Stimulated activated naive CD8-positive, alpha-beta T cell treated with anti-CD3 and anti-CD28 coated beads, Interleukin-15, Interleukin-2, amounts not matched to agents 100 ng/mL and 50 ng/mL, for 24 hours (primary cell): ENCODE results near the gene SFT2D3.

Source experiments
- H3K27ac Mint-ChIP-seq: one replicate; pipeline ENCODE4 v1.8.0; 2021; ENCODE audit warnings: mild to moderate bottlenecking, mixed read lengths
- H3K27me3 Mint-ChIP-seq: one replicate; pipeline ENCODE4 v1.8.0; 2021; ENCODE audit warnings: mixed read lengths
- H3K36me3 Mint-ChIP-seq: one replicate; pipeline ENCODE4 v1.8.0; 2021; ENCODE audit warnings: low read depth, mixed read lengths
- H3K4me1 Mint-ChIP-seq: one replicate; pipeline ENCODE4 v1.8.0; 2021; ENCODE audit warnings: low read depth, mixed read lengths
- H3K4me3 Mint-ChIP-seq: one replicate; pipeline ENCODE4 v1.8.0; 2021; ENCODE audit warnings: mild to moderate bottlenecking, mixed read lengths
- H3K9me3 Mint-ChIP-seq: one replicate; pipeline ENCODE4 v1.8.0; 2021; ENCODE audit warnings: mixed read lengths

The SFT2D3 gene

GRCh38 chr2:127673291-127674069, 27.8 kb upstream of the SFT2D3 start:
- no peak overlapping the region for H3K27ac Mint-ChIP-seq
- no peak overlapping the region for H3K4me3 Mint-ChIP-seq
- no peaks in the 10 kb centered on the region for H3K36me3 Mint-ChIP-seq
- peaks cover 65% of the 10 kb centered on the region for H3K27me3 Mint-ChIP-seq
- no peaks in the 10 kb centered on the region for H3K9me3 Mint-ChIP-seq
- H3K4me1 Mint-ChIP-seq, result peaks cover 6% of the 10 kb centered on the region

GRCh38 chr2:127674241-127675209, 26.8 kb upstream of the SFT2D3 start:
- Mint-ChIP-seq H3K4me3 (peak overlapping the region; percentile 77), H3K9me3 (no peaks in the 10 kb centered on the region), H3K27ac (no peak overlapping the region), H3K27me3 (peaks cover 61% of the 10 kb centered on the region), H3K4me1 (peaks cover 6% of the 10 kb centered on the region), H3K36me3 (no peaks in the 10 kb centered on the region)

- no peaks in the 10 kb centered on the region for H3K9me3 Mint-ChIP-seq
- H3K36me3 Mint-ChIP-seq, result no peaks in the 10 kb centered on the region
- no peak within 1 kb of the TSS for H3K27ac Mint-ChIP-seq
- H3K4me3 Mint-ChIP-seq, result peak within 1 kb of the TSS; percentile 77
- H3K27me3 Mint-ChIP-seq, result peaks cover 51% of the 10 kb centered on the region
- peaks cover 6% of the 10 kb centered on the region for H3K4me1 Mint-ChIP-seq
Observed at GRCh38 chr2:127675331-127676261, 25.7 kb upstream of the SFT2D3 start, which contains the start of gene LIMS2. Gene LIMS2, minus strand, starts transcription at chr2:127675530. Its CDS starts 506 bp downstream, at chr2:127675024.

- H3K4me3 Mint-ChIP-seq, result no peak overlapping the region
- H3K4me1 Mint-ChIP-seq, result peaks cover 6% of the 10 kb centered on the region
- H3K27me3 Mint-ChIP-seq, result peaks cover 45% of the 10 kb centered on the region
- H3K27ac Mint-ChIP-seq, result no peak overlapping the region
- no peaks in the 10 kb centered on the region for H3K9me3 Mint-ChIP-seq
- no peaks in the 10 kb centered on the region for H3K36me3 Mint-ChIP-seq
Observed at GRCh38 chr2:127676906-127677305, 24.4 kb upstream of the SFT2D3 start.

GRCh38 chr2:127678531-127678930, 22.8 kb upstream of the SFT2D3 start:
- Mint-ChIP-seq H3K4me3 (no peak overlapping the region), H3K4me1 (peaks cover 6% of the 10 kb centered on the region), H3K27me3 (peaks cover 35% of the 10 kb centered on the region), H3K36me3 (no peaks in the 10 kb centered on the region), H3K27ac (no peak overlapping the region), H3K9me3 (no peaks in the 10 kb centered on the region)

- no peak overlapping the region for H3K4me3 Mint-ChIP-seq
- H3K4me1 Mint-ChIP-seq, result peaks cover 6% of the 10 kb centered on the region
- no peak overlapping the region for H3K27ac Mint-ChIP-seq
- H3K36me3 Mint-ChIP-seq, result no peaks in the 10 kb centered on the region
- peaks cover 30% of the 10 kb centered on the region for H3K27me3 Mint-ChIP-seq
- H3K9me3 Mint-ChIP-seq, result no peaks in the 10 kb centered on the region
Observed at GRCh38 chr2:127678991-127679390, 22.3 kb upstream of the SFT2D3 start.

- H3K36me3 Mint-ChIP-seq, result no peaks in the 10 kb centered on the region
- no peak overlapping the region for H3K4me3 Mint-ChIP-seq
- H3K27ac Mint-ChIP-seq, result no peak overlapping the region
- H3K27me3 Mint-ChIP-seq, result peaks cover 24% of the 10 kb centered on the region
- H3K9me3 Mint-ChIP-seq, result no peaks in the 10 kb centered on the region
- H3K4me1 Mint-ChIP-seq, result peaks cover 6% of the 10 kb centered on the region
Observed at GRCh38 chr2:127679680-127680361, 21.5 kb upstream of the SFT2D3 start.

GRCh38 chr2:127680706-127681287, 20.5 kb upstream of the SFT2D3 start:
- H3K27ac Mint-ChIP-seq, result no peak overlapping the region
- H3K36me3 Mint-ChIP-seq, result no peaks in the 10 kb centered on the region
- H3K27me3 Mint-ChIP-seq, result peaks cover 22% of the 10 kb centered on the region
- H3K9me3 Mint-ChIP-seq, result no peaks in the 10 kb centered on the region
- H3K4me1 Mint-ChIP-seq, result peaks cover 4% of the 10 kb centered on the region
- no peak overlapping the region for H3K4me3 Mint-ChIP-seq

- H3K4me1 Mint-ChIP-seq, result no peaks in the 10 kb centered on the region
- H3K9me3 Mint-ChIP-seq, result no peaks in the 10 kb centered on the region
- no peaks in the 10 kb centered on the region for H3K36me3 Mint-ChIP-seq
- H3K27me3 Mint-ChIP-seq, result peaks cover 17% of the 10 kb centered on the region
- no peak overlapping the region for H3K4me3 Mint-ChIP-seq
- no peak overlapping the region for H3K27ac Mint-ChIP-seq
Observed at GRCh38 chr2:127681288-127681804, 20.0 kb upstream of the SFT2D3 start.

GRCh38 chr2:127681976-127682857, 19.1 kb upstream of the SFT2D3 start:
- Mint-ChIP-seq H3K27ac (no peak overlapping the region), H3K27me3 (peaks cover 13% of the 10 kb centered on the region), H3K4me3 (no peak overlapping the region), H3K9me3 (no peaks in the 10 kb centered on the region), H3K4me1 (no peaks in the 10 kb centered on the region), H3K36me3 (no peaks in the 10 kb centered on the region)

GRCh38 chr2:127683056-127683455, 18.2 kb upstream of the SFT2D3 start:
- H3K9me3 Mint-ChIP-seq, result peaks cover 1% of the 10 kb centered on the region
- no peak overlapping the region for H3K4me3 Mint-ChIP-seq
- no peaks in the 10 kb centered on the region for H3K4me1 Mint-ChIP-seq
- H3K27ac Mint-ChIP-seq, result no peak overlapping the region
- H3K36me3 Mint-ChIP-seq, result no peaks in the 10 kb centered on the region
- H3K27me3 Mint-ChIP-seq, result peaks cover 9% of the 10 kb centered on the region

- Mint-ChIP-seq H3K4me3 (no peak overlapping the region), H3K9me3 (peaks cover 8% of the 10 kb centered on the region), H3K4me1 (no peaks in the 10 kb centered on the region), H3K36me3 (no peaks in the 10 kb centered on the region), H3K27me3 (peaks cover 4% of the 10 kb centered on the region), H3K27ac (no peak overlapping the region)
Observed at GRCh38 chr2:127683757-127684156, 17.5 kb upstream of the SFT2D3 start.
